ENCODE results near the gene CRIP2.

Gene CRIP2

DNA sequence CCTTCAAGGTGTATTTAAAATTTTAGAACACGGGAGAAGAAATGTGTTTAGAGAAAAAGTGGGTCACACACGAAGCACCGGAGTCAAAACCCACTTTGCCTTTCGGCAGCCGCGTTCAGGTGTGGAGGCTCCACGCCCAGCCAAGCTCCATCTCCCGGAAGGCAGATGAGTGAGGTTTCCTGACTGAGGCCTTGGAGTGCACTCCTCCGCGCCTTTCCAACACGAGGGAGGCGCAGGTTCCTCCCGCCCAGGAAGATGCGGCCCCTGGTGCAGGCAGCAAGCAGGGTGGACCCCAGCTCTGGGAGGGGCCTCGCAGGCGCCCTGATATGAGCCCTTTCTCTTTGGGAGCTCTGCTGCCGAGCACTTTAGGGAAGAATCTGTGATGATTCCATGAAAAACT, 32.5 kb upstream of the CRIP2 start:
- H3K27ac ChIP-seq, result no peak overlapping the region
- H3K4me3 ChIP-seq, result no peak overlapping the region

DNA sequence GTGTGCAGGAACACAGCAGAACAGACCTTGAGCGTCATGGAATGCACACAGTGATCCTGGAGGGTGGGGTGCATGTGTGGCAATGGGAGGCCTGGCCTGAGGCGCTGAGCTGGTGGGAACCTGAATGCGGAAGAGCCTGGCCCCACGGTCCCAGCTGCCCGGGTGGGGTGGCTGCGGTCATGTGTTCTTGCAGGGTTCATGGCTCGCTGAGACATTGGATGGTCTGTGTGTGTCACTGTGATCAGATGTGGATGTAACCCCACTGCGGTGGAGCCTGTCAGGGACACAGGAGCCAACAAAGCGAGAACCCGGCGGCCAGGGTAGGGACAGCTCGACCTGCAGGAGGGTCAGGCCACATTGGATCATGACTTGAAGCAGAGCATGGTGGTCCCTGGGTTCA, 31.8 kb upstream of the CRIP2 start:
- Histone ChIP-seq H3K27ac (no peak overlapping the region), H3K4me3 (no peak overlapping the region)

DNA sequence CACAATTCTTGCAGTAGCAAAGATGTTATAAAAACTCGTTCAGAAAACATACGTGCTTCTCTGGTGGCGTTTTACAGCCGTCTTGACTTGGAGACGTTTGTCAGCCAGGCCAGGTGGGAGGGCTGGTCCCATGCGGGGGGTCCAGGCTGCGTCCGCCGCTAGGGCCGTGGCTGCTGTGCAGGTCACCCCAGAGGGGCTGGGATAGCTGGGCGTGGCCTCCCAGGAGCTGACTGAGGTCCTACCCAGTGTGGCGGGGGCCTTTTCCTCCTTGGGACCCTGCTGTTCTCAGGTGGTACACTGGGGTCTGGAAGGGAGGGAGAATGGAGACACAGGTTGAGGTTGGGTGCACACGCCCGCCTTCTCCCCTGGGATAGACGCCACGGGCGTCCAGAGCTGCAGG, 29.8 kb upstream of the CRIP2 start:
- no peak overlapping the region for H3K27ac ChIP-seq
- H3K4me3 ChIP-seq, result no peak overlapping the region

DNA sequence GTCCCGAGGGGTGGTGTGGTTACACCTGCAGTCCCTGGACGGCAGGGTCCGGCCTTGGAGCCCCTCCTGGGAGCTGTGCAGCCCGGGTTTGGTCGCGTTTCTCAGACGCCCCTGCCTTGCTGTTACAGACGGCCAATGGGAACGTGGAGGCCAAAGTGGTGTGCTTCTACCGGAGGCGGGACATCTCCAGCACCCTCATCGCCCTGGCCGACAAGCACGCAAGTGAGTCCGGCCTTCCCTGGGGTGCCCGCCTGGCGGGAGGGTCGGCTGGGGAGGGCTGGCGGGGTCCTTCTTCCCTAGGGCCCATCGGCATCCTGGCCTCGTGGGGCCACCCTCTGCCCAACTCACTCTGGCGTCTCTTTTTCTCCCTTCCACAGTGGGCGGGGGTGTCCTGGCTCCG, 29.3 kb upstream of the CRIP2 start:
- H3K4me3 ChIP-seq, result no peak overlapping the region
- no peak overlapping the region for H3K27ac ChIP-seq

DNA sequence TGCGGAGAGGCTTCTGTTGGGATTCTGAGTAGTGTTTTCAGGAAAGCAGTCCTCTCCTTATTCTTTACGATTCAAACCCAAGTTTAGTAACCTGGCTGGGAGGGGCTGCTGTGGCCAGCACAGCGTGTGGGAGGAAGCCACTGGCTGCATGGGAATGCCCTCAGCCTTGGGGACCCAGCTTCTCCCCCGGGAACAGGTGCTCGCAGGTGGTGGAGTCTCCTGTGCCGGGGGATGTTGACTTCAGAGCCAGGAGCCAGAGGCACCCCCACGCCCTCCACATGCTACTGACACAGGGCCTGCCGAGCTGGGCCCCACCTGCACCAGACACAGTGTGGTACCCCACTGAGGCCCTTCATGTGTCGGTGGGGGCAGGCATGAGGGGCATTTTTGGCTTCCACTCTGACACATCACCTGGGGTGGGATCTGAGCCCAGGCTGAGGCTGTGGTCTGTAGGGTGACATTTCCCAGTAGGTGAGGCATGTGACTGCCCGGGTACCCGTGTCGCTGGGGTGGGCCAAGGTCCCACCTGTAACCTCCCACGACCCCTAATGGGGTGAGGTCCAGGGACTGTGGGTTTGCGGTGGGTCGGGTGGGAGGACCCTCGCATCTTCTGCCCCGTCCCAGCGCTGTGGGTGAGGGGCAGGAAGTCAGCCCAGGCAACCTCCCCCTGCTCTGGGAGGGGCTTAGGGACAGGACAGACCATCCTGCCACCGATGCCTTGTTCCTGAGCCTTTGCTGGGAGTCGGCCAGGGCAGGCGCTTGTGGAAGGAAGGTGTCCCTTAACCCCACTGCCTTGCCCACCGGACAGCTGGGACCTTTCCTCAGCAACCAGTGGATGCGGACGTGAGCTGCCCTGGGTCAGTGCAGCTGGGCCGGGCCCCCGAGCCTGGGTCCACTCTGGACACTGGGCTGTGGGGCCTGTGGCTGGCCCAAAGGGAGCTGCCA, 28.4 kb upstream of the CRIP2 start:
- no peak overlapping the region for H3K4me3 ChIP-seq
- H3K27ac ChIP-seq, result no peak overlapping the region

DNA sequence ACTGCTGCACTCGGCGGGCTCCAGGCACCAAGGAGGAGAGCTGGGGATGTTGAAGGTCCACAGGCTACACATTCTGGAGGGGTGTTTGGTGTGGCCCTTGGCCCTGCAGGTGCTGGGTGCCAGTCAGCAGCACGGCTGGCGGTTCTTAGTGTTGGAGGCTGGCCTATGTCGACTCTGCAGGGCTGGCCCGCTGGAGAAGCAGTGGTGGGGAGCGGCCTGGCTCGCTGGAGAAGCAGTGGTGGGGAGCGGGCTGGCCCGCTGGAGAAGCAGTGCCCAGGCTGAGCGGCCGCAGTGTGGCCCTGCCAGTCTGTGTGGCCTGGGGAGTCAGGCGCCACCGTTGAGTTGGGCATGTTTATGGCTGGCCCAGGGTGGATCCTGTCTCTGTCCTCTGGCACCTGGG, 27.6 kb upstream of the CRIP2 start:
- Histone ChIP-seq H3K4me3 (no peak overlapping the region), H3K27ac (no peak overlapping the region)

DNA sequence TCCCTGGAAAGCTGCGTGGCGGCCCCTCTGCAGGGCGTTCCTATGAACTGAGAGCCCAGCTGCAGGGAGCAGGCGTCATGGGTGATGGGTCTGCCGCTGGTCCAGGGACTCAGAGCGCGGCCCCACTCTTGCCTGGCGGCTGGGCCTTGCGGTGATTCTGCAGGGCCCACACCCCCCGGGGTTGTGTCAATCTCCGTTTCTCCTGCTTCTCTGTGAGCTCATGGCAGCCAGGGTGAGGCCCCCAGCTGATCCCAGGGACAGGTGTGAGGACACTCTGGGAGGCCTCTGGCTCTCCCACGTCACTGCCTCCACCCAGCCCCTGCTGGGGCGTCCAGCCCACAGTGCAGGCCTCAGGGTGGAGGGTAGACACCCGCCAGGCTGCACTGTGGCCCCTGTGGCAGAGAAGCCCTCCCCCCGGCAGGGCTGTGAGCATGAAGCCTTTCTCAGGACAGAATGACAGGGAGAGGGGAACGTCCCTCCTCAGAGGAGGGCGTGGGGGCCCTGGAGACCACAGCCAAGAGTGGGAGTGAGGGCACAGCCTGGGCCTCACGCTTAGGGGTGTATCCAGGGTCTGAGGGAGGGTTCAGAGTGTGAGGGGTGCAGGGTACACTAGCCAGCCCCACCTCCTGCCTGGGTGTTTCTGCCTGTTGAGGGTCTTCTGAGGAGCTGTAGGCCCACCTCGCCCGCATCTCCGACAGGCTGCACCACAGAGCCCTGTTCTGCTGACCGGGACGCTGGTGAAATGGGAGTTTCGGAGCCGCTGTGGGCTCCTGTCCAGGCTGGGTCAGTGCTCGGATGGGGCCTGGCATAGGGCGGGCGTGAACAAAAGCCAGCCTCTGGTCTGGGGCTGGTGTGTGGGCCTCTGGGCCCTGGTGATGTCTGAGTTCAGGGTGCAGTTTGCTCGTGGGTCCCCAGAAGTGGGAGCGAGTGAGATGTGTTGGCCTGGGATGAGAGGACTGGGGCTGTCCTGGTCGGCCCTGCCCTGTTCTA, 26.7 kb upstream of the CRIP2 start:
- Histone ChIP-seq H3K4me3 (no peak overlapping the region), H3K27ac (peak overlapping the region in 5 of 21 experiments; percentile 12 to 36 (median 28))

DNA sequence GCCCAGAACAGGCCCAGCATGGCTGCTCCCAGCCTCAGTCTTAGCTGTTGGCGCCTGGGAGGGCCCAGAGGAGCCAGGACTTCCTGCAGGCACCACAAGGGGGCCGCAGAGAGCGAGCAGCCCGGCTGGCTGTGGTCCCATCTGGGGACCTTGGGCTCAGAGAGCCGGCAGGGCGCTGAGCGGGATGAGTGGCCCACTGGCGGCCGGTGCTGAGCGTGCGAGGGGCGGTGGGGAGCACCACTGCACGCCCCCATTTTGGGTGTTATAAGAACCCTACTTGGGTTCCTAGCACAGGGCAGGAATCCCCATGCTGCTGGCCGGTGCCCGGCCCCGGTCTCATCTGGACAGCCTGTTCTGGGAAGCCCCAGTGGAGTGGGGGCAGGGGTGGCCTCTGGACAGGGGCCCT, 25.9 kb upstream of the CRIP2 start:
- Histone ChIP-seq H3K4me3 (no peak overlapping the region), H3K27ac (peak overlapping the region in 5 of 21 experiments; percentile 12 to 36 (median 28))

DNA sequence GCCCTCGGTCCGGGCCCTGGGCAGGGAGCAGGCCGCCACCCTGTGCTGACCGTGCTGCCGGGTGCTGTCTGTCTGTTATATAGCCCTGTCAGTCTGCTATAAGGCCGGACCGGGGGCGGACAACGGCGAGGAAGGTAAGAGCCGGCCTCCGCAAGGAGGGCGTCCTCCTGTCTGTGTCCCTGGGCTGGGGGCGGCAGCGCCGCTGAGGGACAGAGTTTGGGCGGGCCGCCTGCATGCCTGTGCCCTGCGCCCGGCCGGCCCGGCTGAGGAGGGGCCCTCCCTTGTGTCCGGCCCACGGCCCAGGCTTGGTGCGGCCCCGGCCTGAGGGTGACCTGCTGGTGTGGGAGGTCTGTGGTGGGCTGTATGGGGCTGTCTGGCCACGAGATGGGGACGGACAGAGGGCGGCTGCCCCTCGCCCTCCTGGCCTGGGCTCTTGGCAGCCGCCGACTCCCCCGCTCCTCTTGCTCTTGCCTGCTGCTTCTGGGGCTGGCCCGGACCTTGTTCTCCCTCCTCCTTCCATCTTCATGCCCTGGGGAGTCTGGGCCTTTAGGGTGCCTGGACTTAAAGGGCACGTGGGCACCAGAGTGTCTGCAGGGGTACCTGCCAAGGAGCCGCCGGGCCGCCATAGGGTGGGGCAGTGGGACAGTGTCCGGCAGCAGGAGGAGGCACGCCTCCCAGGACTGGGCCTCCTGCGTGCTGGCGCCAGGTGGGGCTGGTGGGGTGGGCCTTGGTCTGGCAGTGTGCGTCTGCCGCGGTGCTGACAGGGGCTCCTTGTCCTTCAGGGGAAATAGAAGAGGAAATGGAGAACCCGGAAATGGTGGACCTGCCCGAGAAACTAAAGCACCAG, 25.1 kb upstream of the CRIP2 start:
- H3K27ac ChIP-seq, result peak overlapping the region in 2 of 21 experiments; percentile 28 to 33
- H3K4me3 ChIP-seq, result no peak overlapping the region

DNA sequence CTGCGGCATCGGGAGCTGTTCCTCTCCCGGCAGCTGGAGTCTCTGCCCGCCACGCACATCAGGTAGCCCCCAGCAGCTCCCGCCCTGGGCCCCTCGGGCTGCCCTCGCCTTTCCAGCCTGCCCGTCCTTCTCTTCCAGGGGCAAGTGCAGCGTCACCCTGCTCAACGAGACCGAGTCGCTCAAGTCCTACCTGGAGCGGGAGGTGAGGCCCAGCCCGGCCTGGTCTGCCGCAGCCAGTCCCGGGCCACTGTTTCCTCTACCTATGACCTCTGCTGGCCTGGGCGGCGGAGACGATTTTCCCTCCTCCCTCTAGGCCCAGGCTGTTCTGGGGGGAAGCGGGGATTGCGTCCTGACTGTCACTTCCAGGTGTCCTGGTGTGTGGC, 24.5 kb upstream of the CRIP2 start:
- Histone ChIP-seq H3K27ac (no peak overlapping the region), H3K4me3 (no peak overlapping the region)

DNA sequence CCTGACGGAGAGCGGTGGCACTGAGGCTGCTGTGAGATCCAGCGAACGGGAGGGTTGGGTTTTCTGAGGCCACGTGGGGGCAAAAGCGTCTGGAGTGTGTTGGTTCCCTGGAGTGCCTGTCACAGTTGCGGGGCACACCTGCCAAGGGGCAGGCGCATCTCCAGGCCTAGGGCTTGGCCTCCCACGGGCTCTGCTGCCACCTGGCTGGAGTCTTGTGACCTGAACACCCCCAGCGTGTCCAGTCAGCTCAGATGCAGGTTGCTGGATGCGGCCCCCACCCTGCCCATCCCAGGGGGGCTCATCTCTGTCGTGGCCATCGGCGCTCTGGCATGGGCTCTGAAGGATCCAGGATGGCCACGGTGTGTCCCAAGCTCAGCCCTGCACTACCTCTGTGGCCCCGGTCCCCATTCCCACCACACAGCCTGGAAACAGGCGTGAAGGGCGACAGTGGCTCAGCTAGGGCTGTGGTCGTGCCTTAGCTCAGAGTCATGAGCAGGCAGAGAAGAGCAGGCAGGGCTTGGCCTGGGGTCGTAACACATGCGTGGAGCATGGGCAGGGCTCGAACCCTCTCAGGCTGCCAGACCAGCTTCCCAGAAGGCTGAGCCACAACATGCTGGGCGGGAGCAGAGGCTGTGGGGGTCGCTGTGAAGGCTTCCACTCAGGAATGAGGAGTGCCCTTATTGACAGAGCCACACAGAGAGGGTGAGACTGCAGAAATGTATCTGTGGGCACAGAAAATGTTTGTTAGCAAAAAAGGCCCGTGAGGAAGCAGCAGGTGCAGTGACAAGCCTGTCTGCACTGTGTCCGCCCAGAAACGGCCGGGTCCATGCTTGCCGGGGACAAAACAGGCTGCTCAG, 23.5 kb upstream of the CRIP2 start:
- Histone ChIP-seq H3K4me3 (no peak overlapping the region), H3K27ac (no peak overlapping the region)

DNA sequence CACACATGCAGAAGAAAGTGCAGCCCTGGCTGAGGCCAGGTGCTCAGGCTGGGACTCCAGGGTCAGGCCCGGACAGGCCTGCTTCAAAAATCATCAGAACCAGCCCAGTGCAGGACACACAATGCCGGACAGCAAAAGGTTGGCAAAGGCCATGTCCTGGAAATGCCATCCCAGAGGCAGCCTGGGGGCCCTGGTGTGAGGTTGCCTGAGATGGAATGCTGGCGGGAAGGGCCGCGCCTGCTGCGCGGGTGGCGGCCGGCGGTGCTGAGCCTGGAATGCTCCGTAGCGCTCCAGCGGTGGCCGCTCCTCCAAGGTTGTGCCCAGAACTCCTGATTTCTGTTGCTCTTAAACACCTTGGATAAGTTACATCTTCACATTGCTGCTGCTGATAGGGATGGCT, 21.7 kb upstream of the CRIP2 start:
- H3K4me3 ChIP-seq, result no peak overlapping the region
- no peak overlapping the region for H3K27ac ChIP-seq

DNA sequence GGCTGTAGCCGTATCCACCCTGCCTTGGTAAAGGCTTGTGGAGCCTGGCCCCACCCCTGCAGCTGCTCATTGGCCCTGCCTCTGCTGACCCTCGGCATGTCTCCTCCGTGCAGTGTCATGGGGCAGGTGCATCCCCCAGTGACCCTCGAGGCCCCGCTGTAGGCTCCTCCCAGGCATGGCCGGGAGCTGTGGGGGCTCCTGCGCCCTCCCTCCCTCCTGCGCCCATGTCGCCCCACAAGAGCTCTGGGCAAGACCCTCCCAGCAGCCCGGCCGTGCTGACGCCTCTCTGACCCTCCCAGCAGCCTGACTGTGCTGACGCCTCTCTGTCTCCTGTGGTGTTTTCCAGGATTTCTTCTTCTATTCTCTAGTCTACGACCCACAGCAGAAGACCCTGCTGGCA, 20.8 kb upstream of the CRIP2 start:
- Histone ChIP-seq H3K27ac (no peak overlapping the region), H3K4me3 (no peak overlapping the region)

DNA sequence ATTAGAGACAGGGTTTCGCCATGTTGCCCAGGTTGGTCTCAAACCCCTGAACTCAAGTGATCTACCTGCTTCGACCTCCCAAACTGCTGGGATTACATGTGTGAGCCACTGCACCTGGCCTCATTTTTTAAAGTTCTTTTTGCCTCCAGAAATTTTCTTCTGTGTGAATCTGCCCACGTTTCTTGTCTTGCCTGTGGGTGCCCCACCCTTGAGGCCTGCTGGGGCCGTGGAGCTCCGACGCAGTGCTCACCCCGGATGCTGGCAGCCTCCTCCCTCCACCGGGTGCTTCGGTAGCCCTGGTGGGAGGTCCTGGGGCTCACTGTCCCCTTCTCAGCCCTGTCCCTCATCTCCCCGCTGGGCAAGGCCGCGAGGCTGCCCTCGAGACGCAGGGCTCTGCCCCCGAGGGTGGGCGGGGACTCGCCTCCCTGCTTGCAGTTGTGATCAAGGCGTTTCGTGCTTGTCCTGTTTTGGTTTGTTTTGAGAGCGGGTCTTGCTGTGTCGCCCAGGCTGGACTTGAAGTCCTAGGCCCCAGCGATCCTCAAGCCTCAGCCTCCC, 19.5 kb upstream of the CRIP2 start:
- Histone ChIP-seq H3K4me3 (no peak overlapping the region), H3K27ac (no peak overlapping the region)

DNA sequence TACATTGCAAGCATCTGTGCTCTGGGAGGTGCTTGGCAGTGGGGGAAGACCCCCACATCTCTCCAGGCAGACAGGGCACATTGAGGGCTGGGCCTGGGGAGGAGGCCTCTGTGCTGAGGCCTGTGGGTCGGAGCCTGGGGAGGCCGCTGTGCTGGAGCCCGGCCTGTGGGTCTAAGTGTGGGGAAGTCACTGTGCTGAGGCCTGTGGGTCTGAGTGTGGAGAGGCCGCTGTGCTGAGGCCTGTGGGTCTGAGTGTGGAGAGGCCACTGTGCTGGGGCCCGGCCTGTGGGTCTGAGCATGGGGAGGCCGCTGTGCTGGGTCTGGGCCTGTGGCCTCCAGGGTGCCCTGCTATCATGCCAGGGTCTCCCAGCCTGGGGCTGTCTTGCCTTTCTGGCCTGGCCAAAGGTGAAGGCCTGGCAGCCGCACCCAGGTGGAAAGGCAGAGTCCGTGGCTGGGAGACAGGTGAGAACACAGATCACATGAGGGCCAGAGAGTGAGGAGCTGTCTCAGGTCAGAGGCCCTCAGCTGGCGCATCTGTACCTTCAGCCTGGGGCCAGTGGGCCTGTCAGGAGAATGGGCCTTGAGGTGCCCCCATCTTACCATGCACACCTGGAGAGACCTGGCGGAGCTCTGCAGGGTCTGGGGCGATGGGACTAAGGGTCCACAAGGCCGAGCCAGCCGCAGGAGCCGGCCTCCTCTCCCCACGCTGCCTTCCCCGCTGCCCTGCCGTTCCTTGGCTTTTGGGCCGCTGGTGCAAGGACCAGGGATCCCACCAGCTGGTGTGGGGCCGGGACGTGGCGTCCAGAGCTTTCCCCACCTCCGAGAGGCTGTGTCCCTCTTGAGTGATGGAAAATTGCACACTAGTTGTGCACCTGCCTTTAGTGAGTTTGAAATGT, 18.6 kb upstream of the CRIP2 start:
- no peak overlapping the region for H3K27ac ChIP-seq
- no peak overlapping the region for H3K4me3 ChIP-seq

DNA sequence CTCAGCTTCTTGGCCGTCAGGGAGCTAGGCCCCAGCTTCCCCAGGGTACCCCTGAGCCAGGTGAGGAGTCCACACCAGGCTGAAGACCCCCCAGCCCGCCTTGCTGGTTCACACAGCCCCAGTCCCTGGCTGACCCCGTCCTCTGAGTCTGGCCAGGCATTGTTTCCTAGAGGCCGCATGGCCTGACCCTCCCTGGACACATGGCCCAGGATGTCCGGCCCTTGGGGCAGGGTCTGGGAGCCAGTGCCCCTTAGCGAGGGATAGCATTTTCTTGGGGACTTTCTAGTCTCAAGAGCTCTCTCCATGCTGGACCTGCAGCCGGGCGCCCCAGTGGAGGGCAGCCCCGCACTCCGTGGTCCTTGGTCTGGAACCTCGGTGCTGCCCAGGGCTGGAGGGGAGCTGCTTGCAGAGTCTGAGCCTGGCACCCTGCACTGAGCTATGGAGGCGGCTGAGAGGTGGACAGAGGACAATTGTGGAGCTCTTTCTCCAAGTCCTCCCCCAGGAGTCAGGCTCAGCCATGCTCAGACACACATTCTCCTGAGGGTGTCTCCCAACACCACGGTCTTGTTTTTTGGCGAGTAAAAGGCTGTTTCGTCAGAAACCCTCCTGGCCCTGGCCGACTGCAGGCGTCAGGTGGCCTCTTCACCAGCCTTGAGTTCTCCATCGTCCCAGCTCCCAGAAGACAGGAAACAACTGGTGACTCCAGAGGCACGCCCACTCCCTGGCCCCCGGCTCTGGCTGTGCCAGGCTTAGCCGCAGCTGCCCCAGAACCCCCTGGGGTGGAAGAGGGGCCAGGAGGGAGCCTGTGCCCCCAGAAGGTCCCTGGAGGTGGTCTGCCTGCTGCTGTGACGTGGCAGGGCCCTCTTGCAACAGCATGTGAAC, 17.6 kb upstream of the CRIP2 start:
- no peak overlapping the region for H3K27ac ChIP-seq
- H3K4me3 ChIP-seq, result no peak overlapping the region

DNA sequence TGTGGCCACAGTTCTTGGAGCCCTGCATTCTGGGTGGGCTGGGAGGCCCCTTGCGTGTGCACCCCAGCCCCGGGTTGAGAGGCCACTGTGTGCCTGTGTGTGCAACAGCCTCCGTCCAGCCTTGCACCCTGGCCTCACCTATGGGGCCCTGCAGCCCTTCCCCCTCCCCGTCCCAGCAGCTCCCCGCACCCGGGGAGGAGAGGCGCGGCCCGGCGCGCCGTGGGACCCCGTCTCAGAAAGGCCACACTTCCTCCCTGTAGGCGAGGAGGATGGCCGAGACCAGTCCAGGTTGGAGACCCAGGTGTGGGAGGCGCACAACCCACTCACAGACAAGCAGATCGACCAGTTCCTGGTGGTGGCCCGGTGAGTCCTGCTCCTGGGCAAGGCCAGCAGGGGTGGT, 16.6 kb upstream of the CRIP2 start:
- H3K4me3 ChIP-seq, result no peak overlapping the region
- H3K27ac ChIP-seq, result no peak overlapping the region

All from skin epidermis (tissue), 12 donors.